ENCODE results near the gene SLC25A13.

GRCh38 chr7:96151889-96152288 lies 170.0 kb downstream of the SLC25A13 start:
- no peak for TF ChIP-seq EZH2phosphoT487 (IDR thresholded peaks at IDR 0.05; ENCODE audit: insufficient read depth, low read depth)
- TF ChIP-seq EZH2 (IDR thresholded peaks at IDR 0.05; ENCODE audit: insufficient read depth, poor library complexity, severe bottlenecking): no peak
